HEK293T (cell line): ENCODE results near the gene ACTR5.
"Not testable (repeated sequence)": the region's sequence is repeated elsewhere in the genome, so short reads cannot be mapped to it uniquely, and the experiment has no call there.

ENCODE experiments used
- CTCF ChIA-PET: fragments of 350-600 bp; formaldehyde crosslinking; extraction: SDS; loops from one replicate; lab custom pipeline; 2021; ENCODE audit warnings: antibody characterized with exemption, inconsistent platforms; lab: Yijun Ruan, JAX
- POLR2A ChIA-PET: fragments of 350-600 bp; formaldehyde crosslinking; extraction: SDS; loops from one replicate; lab custom pipeline; 2020; ENCODE audit warnings: antibody characterized with exemption, inconsistent platforms; lab: Yijun Ruan, JAX
- DNase-seq: peaks from one replicate; pipeline ENCODE4 v3.0.0; 2012; ENCODE audit warnings: mixed read lengths; ENCODE audit errors: extremely low spot score
- BHLHE40 ChIP-seq: fragments of 450-650 bp; IDR thresholded peaks from 2 replicates; pipeline ENCODE4 v1.6.1; 2016; ENCODE audit warnings: mild to moderate bottlenecking, moderate library complexity, borderline replicate concordance
- CTBP1 ChIP-seq: fragments of 450-650 bp; IDR thresholded peaks from 2 replicates; pipeline ENCODE4 v1.6.1; 2016; ENCODE audit warnings: borderline replicate concordance
- ELF4 ChIP-seq: fragments of 450-650 bp; IDR thresholded peaks from 2 replicates; pipeline ENCODE4 v1.6.1; 2017; ENCODE audit warnings: antibody characterized with exemption
- FOXA1 ChIP-seq: fragments of 450-650 bp; IDR thresholded peaks from 2 replicates; pipeline ENCODE4 v1.6.1; 2016; ENCODE audit warnings: mild to moderate bottlenecking
- FOXK2 ChIP-seq: fragments of 450-650 bp; IDR thresholded peaks from 2 replicates; pipeline ENCODE4 v1.6.1; 2016; ENCODE audit warnings: mild to moderate bottlenecking
- FOXM1 ChIP-seq: fragments of 450-650 bp; IDR thresholded peaks from 2 replicates; pipeline ENCODE4 v1.6.1; 2017; ENCODE audit warnings: mild to moderate bottlenecking, borderline replicate concordance
- HDGF ChIP-seq: fragments of 450-650 bp; IDR thresholded peaks from 2 replicates; pipeline ENCODE4 v1.6.1; 2017; ENCODE audit warnings: antibody characterized with exemption, borderline replicate concordance
- L3MBTL2 ChIP-seq: fragments of 450-650 bp; conservative IDR thresholded peaks from 2 replicates; pipeline ENCODE4 v1.6.1; 2016; ENCODE audit warnings: mild to moderate bottlenecking
- LEF1 ChIP-seq: fragments of 450-650 bp; IDR thresholded peaks from 2 replicates; pipeline ENCODE4 v1.6.1; 2017; ENCODE audit warnings: mild to moderate bottlenecking, borderline replicate concordance
- NFRKB ChIP-seq: fragments of 450-650 bp; IDR thresholded peaks from 2 replicates; pipeline ENCODE4 v1.6.1; 2016; ENCODE audit warnings: mild to moderate bottlenecking, moderate library complexity
- SP1 ChIP-seq: fragments of 450-650 bp; IDR thresholded peaks from 2 replicates; pipeline ENCODE4 v1.6.1; 2017
- SUZ12 ChIP-seq: fragments of 450-650 bp; IDR thresholded peaks from 2 replicates; pipeline ENCODE4 v1.6.1; 2016; ENCODE audit warnings: mild to moderate bottlenecking
- TARDBP ChIP-seq: fragments of 450-650 bp; IDR thresholded peaks from 2 replicates; pipeline ENCODE4 v1.6.1; 2016
- ZNF384 ChIP-seq: fragments of 450-650 bp; IDR thresholded peaks from 2 replicates; pipeline ENCODE4 v1.6.1; 2016
- TF ChIP-seq, protein P1 (sequence below): fragments of 450-650 bp; IDR thresholded peaks from 2 replicates; pipeline ENCODE4 v1.6.1; 2016

Gene ACTR5

DNA sequence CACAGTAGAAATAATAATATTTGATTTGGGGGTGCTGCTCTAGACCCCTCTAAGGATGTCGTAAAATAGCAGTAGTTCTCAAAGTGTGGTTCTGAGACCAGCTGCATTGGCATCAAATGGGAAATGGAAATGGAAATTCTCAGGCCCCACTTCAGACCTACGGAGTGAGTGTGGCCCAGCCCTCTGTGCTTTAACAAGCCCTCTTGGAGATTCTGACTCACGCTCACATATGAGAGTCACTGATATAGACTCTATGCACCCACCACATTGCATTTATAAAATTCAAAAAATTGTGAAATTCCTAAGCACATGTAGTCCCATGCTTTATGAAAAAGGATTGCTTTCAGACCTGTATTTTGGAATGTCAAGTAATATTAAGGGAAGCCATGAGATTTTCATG lies 43.0 kb downstream of the ACTR5 start:
- no peak for TF ChIP-seq SP1
- TF ChIP-seq HDGF = no peak
- TF ChIP-seq SUZ12 = no peak
- ChIA-PET CTCF (interaction anchor here (1.4 kb wide), 1 partner anchor 14 kb away, joined by 11 read pairs; the partner anchor contains the start of gene PPP1R16B), POLR2A (no interaction called here)
- DNase-seq = no peak

DNA sequence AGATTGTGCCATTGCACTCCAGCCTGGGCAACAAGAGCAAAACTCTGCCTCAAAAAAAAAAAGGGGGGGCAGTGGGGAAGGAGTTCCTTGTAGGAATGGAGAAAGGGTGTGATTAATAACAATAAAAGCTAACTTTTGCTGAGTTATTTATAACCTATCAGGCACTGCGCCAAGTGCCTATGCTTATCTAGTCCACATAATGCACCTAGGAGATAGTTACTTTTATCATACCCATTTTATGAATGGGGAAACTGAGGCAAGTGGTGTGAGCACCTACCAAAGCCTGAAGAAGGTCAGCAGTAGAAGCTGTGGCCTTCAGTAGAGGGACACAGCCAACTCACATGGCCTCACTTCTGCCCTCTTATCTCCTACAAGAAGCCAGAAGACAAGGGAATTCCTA lies 43.7 kb downstream of the ACTR5 start:
- POLR2A ChIA-PET = no interaction called here
- CTCF ChIA-PET = no interaction called here
- TF ChIP-seq CTBP1 (no peak), LEF1 (no peak)
- no peak for DNase-seq

DNA sequence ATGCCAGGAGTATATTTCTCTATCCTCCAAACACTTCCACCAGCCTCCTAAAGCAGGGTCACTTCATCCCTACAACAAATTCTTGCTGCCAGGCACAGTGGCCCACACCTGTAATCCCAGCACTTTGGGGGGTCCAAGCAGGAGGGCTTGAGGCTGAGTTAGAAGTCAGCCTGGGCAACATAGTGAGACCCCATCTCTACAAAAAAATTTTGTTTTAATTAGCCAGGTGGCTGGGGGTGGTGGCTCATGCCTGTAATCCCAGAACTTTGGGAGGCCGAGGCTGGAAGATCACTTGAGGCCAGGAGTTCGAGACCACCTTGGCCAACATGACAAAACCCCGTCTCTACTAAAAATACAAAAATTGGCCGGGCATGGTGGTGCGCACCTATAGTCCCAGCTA lies 45.8 kb downstream of the ACTR5 start:
- POLR2A ChIA-PET, DNase-seq, CTCF ChIA-PET: not testable (repeated sequence)

DNA sequence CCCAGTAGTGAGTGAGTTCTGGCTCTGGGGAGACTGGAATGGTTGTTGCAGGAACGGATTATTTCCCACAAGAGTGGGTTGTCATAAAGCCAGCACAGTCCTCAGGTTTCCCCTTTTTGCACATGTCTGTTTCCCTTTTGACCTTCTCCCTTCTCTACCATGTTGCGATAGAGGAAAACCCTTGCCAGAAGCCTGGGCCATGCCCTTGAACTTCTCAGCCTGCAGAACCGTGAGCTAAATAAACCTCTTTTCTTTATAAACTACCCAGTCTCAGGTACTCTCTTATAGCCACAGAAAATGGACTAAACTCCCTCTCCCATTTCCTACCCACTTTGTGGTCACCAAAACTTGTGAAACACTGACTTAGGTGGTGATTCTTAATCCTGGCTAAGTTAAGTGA lies 50.0 kb downstream of the ACTR5 start:
- ChIA-PET POLR2A (no interaction called here), CTCF (no interaction called here)
- DNase-seq = no peak
- no peak for TF ChIP-seq FOXM1
- TF ChIP-seq BHLHE40 = no peak
- TF ChIP-seq HDGF = no peak

DNA sequence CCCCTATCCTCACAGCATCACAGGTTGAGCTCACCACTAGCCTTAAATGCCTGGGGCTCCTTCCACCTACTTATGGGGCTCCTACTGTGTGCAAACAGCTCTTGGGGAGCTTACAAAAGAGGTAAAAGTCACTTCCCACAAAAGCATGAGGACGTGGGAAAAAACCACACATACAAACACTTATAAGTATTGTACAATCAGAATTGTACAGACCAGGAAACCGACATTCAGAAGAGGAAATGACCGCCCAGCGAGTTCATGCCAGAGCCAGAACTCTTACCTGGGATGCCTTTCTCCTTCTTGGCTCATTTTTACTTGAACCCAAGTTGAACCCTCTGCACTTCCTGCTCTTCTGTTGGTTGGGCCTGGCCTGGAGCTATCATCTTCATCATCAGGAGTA lies 50.9 kb downstream of the ACTR5 start:
- TF ChIP-seq CTBP1 = no peak
- no peak for TF ChIP-seq HDGF
- no peak for TF ChIP-seq FOXM1
- TF ChIP-seq ELF4 = no peak
- no peak for TF ChIP-seq SUZ12
- no peak for TF ChIP-seq TARDBP
- no peak for TF ChIP-seq BHLHE40
- no peak for TF ChIP-seq FOXA1
- TF ChIP-seq L3MBTL2 = no peak
- no peak for TF ChIP-seq SP1
- TF ChIP-seq, protein P1, sequence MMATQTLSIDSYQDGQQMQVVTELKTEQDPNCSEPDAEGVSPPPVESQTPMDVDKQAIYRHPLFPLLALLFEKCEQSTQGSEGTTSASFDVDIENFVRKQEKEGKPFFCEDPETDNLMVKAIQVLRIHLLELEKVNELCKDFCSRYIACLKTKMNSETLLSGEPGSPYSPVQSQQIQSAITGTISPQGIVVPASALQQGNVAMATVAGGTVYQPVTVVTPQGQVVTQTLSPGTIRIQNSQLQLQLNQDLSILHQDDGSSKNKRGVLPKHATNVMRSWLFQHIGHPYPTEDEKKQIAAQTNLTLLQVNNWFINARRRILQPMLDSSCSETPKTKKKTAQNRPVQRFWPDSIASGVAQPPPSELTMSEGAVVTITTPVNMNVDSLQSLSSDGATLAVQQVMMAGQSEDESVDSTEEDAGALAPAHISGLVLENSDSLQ = no peak
- no peak for TF ChIP-seq ZNF384
- TF ChIP-seq NFRKB = no peak
- ChIA-PET POLR2A (no interaction called here), CTCF (interaction anchor here (1.0 kb wide), 1 partner anchor 9 kb away, joined by 5 read pairs; no protein-coding TSS in a partner anchor)
- DNase-seq = no peak

DNA sequence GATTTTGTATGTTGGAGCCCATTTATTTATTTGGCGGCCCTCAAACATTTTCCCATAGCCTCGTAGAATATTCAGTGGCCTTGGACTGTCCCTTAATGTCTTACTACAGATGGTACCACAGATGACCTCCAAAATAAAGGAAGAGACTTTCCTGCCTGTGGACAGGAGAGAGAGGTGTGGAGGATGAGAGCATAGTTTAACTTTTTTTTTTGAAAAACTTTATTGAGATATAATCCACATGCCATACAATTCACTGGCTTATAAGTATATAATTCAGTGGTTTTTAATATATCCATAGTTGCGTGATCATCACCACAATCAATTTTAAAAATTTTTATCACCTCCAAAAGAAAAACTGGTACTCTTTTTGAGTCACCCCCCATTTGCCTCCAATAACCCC lies 52.6 kb downstream of the ACTR5 start:
- DNase-seq = no peak
- TF ChIP-seq ZNF384 (peak; percentile 44; the same call in 1 of the 2 replicates), BHLHE40 (no peak), FOXK2 (no peak)
- POLR2A ChIA-PET = no interaction called here
- CTCF ChIA-PET = no interaction called here

DNA sequence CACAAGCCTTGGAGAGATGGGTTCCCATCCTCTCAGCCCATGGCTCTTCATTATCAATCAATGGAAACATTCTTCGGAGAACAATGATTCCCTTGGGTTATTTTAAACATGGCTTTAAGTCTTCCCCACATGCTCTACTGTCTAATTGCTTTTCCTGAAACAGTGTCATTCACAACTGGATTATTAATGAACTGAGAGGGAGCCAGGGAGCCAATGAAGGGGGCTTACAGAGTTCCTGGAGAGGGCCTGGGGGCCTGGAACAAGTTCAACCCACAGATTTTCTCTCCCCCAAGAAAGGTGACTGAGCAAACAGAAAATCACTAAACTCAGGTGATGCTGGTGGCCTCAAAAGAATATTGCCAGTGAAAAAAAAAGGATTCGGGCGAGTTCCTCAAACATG lies 56.0 kb downstream of the ACTR5 start:
- POLR2A ChIA-PET = no interaction called here
- TF ChIP-seq ZNF384 (no peak), CTBP1 (no peak), L3MBTL2 (no peak), BHLHE40 (no peak), ELF4 (no peak), TARDBP (no peak), FOXM1 (no peak)
- TF ChIP-seq, protein P1 = no peak

DNA sequence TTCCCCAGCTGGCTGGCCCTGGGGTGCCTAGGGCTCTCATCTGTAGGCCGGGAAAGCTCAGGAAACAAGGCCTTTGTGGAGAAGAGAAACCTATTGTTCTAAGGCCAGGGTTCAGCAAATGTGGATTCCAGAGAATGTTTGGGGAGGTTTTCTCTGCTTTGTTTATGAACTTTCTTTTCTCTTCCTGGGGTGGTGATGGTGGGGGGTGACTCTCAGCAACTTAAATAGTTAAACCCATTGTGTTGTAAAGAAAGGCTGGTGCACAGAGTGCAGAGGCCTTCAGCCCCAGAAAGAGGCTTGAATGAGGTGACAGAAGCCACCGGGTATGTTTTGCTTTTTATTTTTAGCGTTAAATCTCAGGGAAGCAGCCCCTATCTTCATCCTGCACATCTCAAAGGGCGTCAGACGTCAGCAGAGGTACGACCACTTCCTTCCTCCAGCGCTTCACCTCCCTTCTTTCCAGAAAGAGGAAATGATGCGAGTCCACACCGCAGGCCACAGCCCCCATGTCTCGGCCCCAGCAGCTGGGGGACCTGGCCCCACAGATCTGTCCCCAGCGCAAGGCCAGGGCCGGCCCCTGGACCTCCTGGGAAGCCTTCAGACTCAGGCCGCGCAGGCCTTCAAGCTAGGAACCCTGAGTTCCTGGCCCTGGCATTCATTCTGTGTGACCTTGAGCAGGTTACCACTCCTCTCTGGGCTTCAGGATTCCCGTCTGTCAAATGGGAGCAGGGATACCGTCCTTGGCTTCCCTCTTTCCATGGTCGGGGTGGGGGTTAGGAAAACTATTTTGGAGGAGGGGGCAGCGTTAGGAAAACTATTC lies 56.6 kb downstream of the ACTR5 start:
- CTCF ChIA-PET = interaction anchor here (0.6 to 1.6 kb wide), 2 partner anchors 14 to 22 kb away, joined by 3 to 11 read pairs; no protein-coding TSS in a partner anchor

More for the DNA sequence above, 56.0 kb downstream of the ACTR5 start:
- no peak for DNase-seq
- CTCF ChIA-PET = no interaction called here

More for the DNA sequence above, 56.6 kb downstream of the ACTR5 start:
- POLR2A ChIA-PET = interaction anchor here (1.0 kb wide), 1 partner anchor 21 kb away, joined by 4 read pairs; no protein-coding TSS in a partner anchor
- TF ChIP-seq HDGF (no peak), FOXA1 (no peak), SUZ12 (no peak), FOXK2 (no peak), NFRKB (no peak)
- DNase-seq = no peak
